GM21825 (cell line): ENCODE data around the gene HGF.
"Not testable (repeated sequence)": the region's sequence is repeated elsewhere in the genome, so short reads cannot be mapped to it uniquely, and the experiment has no call there.

Experiments
- ATAC-seq: cut with Tn5 transposase; IDR thresholded peaks from one replicate; pipeline ENCODE4 v1.9.1; 2021; ENCODE audit warnings: mild to moderate bottlenecking, moderate library complexity; ENCODE audit not compliant: unreplicated experiment

The HGF gene

GRCh38 chr7:81725003-81725811 lies 44.6 kb downstream of the HGF start:
- no peak for ATAC-seq

- ATAC-seq: not testable (repeated sequence)
Observed at GRCh38 chr7:81722250-81722649, 47.6 kb downstream of the HGF start.

- no peak for ATAC-seq
Observed at GRCh38 chr7:81721437-81721836, 48.4 kb downstream of the HGF start.

- ATAC-seq: no peak
Observed at GRCh38 chr7:81719865-81720264, 50.0 kb downstream of the HGF start.

- no peak for ATAC-seq
Observed at GRCh38 chr7:81715984-81716588, 53.8 kb downstream of the HGF start.

DNA sequence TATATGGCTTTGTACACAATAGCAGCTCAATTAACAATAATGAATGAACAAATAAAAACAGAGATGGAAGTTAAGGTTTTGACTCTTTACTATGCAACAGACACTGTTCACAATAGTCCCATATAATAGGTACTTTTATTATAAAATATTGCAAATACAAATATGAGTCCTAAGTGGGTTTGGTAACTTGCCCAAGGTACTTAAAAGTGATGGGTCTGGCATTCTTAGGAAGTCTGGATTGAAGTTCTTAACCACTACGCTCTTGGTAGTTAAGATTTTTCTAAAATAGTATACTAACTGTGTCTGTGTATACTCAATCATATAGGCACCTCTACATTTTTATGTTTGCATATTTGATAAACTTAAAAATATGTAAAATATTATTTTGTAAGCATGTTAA lies 55.5 kb downstream of the HGF start:
- ATAC-seq: no peak

- ATAC-seq: no peak
Observed at GRCh38 chr7:81710751-81711150, 59.1 kb downstream of the HGF start.

DNA sequence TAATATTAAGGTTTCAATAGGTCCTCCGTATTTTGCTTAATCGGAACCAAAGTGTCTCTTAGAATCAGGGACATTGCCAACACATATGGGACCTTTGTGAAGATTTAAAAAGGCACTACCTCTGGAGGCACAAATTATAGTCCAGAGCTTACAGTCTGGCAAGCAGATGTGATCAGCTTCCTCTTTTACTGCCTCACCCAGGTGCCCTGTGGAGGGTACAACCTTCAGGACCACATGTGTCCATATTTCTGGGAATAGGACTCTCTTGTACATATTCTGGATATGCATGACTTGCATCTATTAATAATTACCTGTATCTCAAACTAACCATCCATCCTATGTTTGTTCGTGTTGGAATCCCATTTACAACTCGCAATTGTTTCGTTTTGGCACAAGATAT lies 60.0 kb downstream of the HGF start:
- no peak for ATAC-seq

GRCh38 chr7:81707966-81708365 lies 61.9 kb downstream of the HGF start:
- no peak for ATAC-seq

GRCh38 chr7:81707196-81707595 lies 62.7 kb downstream of the HGF start:
- no peak for ATAC-seq

GRCh38 chr7:81705206-81705605 lies 64.6 kb downstream of the HGF start:
- no peak for ATAC-seq

DNA sequence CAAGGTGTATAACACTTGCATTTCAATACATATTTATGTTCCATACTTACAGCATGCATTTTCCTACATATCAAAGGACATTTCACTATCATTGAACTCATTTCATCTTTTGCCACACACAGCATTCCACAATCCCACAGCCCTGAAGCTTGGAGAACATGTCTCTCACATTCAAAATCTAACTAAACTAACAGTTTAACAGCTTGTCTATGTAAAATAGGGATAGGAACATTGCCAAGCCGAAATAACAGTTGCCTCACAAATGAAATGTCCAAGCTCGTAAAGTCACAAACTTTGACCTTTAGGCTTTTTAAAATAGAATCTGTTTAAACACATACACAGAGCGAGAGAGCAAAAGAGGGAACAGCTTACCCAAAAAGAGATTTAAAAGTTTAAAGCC lies 65.3 kb downstream of the HGF start:
- ATAC-seq: no peak

DNA sequence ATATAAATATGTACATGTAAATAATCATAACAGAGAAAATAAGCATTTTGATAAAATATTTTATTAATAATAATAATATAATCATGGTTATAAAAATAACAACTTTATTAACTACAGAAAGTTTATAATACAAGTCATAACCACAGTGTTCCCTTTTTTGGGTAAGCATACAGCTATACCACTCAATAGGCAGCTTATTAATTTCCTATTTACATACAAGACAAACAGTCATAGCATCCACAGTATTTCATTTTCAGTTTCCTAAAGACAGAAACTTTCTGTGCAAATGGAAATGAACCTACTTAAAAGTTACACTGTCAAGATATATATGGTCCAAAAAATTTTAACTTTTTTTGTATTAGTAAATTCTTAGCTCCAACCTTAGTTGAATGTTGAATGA lies 70.9 kb downstream of the HGF start:
- no peak for ATAC-seq

DNA sequence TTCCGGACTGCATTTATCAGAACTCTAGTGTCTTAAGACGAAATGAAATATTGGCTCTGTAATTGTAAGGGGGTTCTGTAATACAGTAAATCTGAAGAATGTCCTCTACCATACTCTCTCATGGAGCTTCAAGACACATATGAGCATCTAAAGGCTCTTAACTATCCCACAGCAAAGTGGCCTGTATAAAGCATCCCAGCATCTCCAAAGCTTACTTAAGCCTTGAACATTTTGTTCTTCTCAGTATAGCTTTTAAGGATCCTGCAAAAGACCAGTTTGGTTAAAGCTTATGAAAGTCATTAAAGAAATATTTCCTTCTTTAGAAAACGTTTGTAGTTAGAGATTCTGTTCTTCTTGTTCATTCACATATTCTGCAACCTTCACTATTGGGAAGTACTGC lies 75.1 kb downstream of the HGF start:
- ATAC-seq: no peak

DNA sequence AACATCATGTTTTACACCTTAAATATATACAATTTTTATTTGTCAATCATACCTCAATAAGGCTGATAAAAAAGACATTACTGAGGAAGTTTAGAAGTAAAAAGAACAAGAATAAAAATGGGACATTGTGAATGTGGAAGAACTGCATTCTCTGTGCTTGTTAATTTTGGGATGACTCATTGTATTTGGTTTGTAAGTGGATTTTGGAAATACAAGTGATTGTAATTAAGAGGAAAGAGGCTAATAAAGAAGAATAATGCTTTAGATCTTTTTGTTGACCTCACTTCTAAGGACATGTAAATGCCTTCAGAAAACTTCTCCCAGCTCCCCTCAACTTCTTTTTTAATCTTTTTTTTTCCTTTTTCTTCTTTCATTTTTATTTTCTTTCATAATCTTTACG lies 76.0 kb downstream of the HGF start:
- no peak for ATAC-seq

DNA sequence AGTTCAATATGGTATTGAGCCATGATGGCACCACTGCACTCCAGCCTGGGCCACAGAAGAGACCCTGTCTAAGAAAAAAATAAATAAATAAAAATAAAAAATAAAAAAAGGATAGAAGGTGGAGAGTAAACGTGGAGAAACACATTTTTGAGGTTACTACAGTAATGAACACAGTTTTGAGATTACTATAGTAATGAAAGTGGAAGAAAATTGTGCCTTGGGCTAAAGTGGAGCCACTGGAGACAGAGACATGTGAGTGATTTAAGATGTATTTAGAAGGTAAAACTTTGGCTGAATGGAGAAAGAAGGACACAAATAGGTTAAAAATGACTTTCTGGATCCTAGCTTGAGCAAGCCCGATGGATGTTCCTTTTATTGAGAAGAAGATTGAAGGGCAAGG lies 76.8 kb downstream of the HGF start:
- ATAC-seq: no peak

- no peak for ATAC-seq
Observed at GRCh38 chr7:81692146-81692905, 77.5 kb downstream of the HGF start.

GRCh38 chr7:81691199-81691821 lies 78.5 kb downstream of the HGF start:
- ATAC-seq: no peak

DNA sequence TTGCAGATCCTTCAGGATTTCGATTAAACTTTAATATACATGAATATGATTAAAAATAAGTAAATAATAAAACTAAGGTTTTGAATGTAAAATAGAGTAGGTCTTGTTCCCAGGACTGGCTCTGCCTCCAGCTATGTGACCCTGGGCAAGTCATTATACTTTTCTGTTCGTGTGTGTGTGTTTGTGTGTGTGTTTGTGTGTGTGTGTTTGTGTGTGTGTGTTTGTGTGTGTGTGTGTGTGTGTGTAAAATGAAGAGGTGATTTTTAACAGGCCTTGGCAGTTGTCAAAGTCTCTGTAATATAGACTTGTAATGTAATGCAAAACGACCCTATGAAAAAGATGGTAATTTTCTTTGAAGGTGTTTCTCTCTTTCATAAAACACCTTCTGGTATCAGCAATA lies 79.2 kb downstream of the HGF start:
- ATAC-seq: no peak

GRCh38 chr7:81690251-81690650 lies 79.6 kb downstream of the HGF start:
- no peak for ATAC-seq

DNA sequence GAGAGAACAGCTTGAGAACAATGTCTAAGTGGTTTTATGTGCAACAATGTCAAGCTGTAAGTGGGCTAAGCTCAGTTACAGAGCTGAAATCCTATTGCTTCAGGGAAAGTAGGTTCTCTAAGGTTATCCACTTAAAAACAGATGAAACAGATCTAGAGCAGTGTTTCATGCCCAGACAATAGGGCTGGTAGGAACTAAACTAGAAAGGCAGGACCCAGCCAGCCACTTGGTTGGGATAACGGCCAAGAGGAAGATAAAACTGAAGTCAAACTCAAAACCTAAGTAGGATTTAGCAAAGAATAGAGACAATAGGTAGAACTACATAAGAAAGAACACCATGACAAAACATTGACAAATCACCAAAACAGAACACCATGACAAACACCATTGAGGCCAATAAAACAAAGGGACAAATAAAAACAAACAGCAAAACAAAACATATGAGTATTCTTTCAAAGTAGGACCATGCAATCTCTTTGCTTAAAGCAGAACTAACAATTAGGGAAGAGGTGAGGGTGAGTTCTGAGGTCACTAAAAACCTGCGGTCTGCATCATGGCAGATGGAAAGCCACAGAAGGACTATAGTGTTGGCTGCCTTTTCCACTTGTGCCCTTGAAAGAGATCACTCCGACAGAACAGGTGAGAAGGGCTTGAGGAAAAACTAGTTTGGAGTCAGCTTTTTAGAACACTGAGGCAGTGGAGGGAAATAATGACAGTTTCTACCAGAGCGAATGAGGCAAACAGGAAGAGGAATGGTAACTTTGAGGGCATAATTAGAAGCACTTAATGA lies 81.0 kb downstream of the HGF start:
- ATAC-seq: no peak
